HCEC 1CT (cell line): ENCODE measurements around the gene PCNX1.
"Not testable (repeated sequence)": the region's sequence is repeated elsewhere in the genome, so short reads cannot be mapped to it uniquely, and the experiment has no call there.

Experiments
- DNase-seq: peaks from one replicate; pipeline ENCODE4 v3.0.0-alpha.2; 2017

Gene PCNX1

DNA sequence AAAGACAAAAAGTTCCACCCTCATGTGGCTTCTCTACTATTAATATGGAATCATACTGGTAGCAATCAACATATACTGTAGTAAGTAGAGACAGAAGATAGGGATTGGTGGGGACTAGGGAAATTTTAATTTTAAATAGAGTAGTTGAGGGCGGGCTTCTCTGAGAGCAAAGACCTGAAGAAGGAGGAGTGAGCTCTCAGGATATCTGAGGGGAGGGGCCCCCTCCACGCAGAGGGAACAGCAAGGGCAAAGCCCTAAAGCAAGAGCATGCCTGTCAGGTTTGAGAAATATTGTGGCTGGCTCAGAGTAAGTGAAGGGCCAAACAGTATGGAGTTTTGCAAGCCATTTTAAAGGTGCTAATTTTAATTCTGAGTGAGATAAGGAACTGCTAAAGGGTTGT is 64.3 kb downstream of the PCNX1 start:
- no peak for DNase-seq

DNA sequence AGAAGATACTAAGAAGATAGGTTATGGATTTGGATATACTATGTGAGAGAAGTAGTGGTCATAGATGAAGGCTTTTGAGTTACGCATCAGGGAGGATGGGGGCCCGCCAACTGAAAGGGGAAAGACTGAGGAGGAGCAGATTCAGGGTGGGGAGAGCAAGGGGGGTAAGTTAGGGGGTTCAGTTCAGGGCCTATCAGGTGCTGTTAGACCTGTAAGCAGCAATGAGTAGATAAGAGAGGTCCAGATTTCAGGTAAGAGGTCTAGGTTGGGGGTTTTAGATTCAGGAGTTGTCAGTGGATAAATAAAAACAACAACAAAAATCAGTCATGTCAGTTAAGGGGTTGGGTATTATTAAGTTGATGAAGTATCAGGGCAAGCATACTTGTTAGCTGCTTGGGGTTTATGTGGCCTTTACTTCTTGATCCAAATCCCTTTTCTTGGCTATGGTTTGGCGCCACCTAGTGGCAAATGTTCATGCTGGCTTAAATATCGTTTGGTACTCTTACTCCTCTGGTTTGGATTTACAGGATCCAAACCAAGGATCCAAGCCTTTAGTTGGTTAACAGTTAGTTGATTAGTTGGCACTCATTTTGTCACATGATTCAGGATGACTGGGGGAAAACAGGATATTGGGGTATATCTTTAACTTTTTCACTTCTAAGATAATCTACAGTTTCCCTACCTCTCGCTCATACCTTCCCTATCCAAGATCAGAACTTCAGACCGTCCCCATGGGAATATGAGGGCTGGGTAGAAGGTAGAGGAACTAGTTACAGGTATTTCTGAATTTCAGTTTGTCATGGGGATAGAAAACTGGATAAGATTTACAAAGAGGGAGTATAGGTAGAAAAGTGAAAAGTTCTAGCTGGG is 65.1 kb downstream of the PCNX1 start:
- peak; percentile 69 for DNase-seq

DNA sequence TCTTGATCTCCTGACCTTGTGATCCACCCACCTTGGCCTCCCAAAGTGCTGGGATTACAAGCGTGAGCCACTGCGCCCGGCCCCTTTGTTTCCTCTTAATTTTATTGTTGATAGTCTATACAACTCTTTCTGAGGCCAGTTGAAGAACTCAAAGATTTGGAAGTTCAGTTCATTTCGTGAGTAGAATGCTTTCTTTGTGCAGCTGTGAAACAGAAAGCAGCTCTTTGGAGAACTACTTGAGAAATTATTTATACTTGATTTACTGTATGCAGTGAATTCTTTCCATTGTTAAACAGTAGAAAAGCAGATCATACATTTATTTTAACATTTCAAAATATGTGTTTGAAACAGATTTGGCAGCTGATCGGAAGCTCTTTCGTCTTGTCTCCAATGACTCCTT is 69.3 kb downstream of the PCNX1 start:
- no peak for DNase-seq

DNA sequence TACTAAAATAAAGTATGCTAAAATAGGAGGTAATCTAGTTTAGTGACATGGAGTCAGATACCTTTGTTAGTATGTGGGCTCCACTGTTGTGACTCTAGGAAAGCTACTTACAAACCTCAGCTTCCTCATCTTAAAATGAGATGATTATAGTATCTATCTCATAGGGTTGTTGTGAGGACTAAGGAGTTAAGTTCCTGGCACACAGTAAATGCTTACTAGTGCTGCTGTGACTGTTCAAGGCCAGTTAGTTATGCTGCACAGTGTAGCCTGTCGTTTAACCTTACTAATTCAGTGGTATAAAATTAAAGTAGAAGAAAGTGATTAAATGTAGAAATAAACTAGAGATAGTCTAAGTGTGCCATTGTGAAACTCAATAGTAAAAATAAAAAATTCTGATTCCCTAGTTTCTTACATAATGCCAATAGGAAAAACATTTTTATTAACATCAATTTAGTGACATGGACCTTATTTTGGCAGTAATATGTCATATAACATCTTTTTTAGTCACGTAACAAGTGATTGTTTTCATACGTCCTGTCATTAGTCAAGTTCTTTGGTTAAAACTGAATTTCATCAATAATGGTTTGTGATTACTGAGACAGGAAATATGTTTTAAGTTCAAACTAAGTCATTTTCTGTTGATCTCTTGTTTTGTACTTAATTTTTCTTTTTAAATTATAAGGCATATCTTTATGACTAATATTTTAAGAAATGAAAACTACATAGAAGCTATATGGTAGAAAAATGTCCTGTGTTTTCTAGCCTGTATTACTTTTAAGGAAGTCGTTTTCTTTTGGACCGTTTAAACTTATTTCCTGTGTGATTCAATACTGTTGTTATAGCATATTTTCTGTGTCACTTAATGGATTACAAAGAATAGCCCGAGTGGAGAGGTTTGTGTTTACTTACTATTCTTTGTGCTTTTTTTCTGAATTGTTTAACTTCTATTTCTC is 74.0 kb downstream of the PCNX1 start:
- peak; percentile 35 for DNase-seq

DNA sequence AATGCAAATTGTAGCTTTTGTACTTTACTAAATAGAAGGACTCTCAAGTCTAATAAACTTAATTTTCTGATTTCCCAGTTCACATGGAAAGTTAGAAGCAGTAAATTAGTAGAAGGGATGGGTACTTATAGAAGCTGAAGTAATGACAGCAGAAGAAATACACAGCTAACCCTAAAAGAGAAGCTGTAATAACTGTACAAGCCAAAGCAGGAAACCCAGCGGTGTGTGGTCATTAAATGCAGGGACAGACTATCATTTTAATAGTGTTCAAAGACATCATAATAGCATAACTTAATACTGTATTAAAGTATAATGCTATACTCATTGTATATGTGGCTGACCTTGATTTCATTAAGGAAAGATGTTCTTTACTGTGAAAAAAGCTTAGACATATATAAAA is 74.9 kb downstream of the PCNX1 start:
- no peak for DNase-seq

DNA sequence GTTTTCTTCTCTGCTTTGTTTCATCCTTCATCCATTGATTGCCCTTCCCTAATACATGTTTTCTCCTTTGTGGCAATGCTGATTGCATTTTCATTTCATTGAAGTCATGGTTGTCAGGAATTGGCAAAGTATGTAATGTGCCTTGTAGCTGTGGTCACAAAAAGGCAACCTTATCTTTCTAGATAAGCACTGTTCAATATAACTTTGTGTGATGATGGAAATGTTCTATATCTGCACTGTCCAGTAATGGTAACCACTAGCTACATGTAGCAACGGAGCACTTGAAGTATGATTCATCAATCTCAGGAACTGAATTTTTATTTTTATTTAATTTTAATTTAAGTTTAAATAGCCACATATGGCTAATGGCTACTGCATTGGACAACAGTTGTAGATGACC is 79.8 kb downstream of the PCNX1 start:
- DNase-seq, result no peak

DNA sequence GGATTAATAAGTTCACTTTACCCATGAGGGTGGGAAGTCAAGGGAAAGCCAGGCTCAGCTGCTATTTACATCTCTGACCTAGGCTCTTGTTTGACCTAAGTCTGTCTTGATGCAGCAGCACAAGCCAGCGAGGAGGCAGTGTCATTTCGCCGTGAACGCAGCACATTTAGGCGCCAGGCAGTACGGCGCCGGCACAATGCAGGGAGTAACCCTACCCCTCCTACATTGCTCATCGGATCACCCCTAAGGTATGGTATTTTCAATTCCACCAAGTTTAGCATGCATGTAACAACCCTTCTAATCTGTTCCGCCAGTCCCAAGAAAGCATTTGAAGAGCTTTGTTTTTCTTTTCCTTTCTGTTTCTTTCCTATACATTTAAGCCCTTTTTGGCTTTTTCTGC is 81.2 kb downstream of the PCNX1 start:
- DNase-seq, result no peak

DNA sequence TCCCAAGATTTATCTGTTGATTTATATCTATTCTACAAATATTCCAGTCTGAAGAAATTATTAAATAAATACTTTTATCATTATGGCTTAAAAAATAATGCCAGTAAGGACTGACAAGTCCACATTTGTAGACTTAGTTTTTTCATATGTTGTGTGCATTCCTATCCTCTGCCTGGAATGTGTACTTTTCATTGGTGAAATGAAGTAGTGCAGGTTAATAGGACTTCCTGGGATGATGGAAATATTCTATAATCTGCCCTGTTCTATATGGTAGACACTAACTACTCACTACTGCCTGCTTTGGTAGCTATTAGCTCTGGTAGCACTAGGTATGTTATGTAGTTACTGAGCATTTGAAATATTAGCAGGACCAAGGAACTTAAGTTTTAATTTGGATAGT is 86.7 kb downstream of the PCNX1 start:
- no peak for DNase-seq

DNA sequence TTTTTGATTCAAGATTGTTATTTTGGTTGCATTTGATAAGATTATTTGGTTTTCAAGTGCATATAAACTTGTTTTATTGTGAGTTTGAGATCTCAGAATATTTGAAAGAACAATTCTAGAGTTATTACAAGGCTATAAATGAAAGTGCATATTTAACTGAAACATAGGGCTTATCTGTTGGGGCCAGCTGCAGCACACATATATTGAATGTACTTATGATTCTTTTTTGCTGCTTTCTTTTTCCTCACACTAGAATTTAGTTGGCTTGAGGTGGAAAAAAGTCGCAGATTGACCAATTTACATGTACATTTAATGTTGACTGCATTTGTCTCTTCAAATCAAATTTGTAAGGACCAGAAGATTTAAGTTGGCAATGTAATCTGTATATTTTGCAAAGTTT is 88.0 kb downstream of the PCNX1 start:
- no peak for DNase-seq

DNA sequence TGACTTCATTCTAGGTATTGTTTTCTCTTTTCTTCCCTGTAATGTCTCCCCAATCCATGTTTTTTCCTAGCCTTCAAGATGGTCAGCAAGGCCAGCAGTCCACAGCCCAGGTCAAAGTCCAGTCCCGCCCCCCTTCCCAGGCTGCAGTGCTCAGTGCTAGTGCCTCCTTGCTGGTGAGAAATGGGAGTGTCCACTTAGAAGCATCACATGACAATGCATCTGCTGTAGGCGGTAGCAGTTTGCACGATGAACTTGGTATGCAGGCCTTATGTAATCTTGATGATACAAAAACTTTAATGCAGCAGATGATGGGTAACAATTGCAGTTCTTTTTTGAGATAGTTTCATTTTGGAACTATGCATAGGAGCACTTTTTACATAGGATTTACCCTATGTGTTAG is 88.4 kb downstream of the PCNX1 start:
- DNase-seq, result no peak

DNA sequence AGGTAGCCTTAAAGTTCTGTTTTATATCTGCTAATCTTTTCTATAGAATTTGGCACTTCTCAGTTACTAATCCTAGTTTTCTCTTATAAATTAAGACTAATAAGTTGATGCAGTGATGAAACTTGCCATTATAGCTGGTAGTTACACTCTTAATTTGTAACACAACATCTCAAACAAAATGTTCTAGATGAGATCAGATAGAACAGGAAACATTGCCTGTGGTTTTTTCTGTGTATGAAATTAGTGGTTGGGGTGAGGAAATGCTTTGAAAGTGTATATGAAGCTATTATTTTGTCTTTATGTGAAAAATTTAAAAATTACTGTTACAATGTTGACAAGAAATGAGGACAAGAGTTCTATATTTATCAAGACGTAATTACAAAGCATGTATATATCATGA is 91.9 kb downstream of the PCNX1 start:
- no peak for DNase-seq

DNA sequence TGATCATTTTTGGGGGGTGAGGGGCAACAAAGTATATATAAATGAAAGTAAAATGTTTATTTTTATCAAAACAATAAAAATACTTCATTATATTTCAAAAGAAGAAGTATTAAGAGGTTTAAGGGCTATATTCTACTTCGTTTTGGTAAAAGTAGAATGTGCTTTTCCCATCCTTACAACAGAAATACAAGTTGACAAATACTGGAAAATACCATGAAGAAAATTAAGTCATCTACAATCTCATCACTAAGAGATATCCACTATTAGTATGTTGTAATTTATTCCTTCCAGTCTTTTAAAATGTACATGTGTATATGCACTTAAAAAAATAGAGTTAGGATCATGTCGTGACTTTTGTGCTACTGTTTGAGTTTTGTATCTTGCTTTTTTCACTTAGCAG is 92.8 kb downstream of the PCNX1 start:
- DNase-seq, result no peak

DNA sequence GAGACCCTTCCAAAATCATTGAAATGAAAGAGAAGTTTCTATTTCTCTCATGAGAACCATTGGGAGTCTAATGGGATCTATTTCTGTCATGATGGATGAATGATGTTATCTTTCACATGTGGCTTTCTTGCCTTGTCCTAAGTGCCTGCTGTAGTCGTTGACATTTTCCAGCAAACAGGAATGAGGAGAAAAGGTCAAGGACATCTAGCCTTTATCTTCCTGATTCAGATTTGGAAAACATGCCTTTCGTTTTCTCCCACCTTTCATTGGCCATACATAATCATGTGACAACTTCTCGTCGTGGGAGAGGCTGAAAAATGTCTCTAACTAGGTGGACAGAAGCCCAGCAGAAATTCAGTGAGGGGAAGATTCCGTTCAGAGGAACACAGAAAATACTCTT is 94.5 kb downstream of the PCNX1 start:
- DNase-seq, result no peak

DNA sequence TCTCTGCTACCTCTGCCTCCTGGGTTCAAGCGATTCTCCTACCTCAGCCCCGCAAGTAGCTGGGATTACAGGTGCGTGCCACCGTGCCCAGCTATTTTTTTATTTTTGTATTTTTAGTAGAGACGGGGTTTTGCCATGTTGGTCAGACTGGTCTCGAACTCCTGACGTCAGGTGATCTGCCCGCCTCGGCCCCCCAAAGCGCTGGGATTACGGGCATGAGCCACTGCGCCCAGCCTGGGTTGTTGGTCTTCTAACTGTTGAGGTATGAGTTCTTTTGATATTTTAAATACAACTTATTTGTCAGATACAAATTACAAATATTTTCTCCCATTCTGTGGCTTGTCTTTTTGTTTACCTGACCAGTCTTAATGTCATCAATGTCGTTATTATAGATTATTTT is 95.9 kb downstream of the PCNX1 start:
- DNase-seq, result no peak

DNA sequence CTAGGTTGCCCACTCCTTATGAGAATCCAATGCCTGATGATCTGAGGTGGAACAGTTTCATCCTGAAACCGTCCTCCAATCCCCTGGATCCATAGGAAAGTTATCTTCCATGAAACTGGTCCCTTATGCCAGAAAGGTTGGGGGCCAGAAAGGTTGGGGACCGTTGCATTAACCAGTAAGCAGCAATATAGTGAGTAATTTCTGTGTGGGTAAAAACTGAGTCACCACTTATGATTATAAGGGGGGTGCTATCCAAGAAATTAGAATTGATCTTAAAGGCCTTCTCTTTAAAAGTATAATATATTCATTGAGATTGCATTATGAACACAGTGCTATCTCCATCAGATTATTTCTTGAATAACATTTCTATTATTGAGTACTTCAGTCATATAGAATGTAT is 97.2 kb downstream of the PCNX1 start:
- DNase-seq, result peak; percentile 36

DNA sequence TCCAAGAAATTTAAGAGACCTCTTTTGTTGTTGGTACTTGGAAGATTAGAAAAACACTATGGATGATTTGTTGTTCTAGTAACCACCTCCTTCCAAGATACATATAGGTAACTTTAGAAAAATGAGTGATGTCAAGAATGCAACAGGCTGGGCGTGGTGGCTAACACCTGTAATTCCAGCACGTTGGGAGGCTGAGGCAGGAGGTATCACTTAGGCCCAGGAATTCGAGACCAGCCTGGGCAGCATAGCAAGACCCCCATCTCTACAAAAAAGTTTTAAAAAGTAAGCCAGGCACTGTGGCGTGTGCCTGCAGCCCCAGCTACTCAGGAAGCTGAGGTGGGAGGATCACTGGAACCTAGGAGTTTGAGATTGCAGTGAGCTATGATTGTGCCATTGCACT is 97.8 kb downstream of the PCNX1 start:
- no peak for DNase-seq

DNA sequence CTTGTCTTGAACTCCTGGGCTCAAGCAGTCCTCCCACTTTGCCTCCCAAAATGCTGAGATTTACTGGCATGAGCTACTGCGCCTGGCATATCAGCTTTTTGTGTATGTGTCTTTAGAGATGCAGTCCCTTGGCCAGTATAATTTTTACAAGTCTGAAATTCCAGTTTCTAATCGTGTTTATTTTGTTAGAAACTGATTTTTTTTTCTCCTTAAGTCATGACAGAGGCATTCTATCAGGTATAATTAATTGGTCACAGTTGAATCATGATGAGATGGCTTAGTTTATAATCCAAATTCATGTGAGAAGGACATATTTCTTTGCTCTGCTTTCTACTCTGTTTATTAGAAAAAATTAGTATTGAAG is 98.9 kb downstream of the PCNX1 start:
- DNase-seq, result peak; percentile 31

DNA sequence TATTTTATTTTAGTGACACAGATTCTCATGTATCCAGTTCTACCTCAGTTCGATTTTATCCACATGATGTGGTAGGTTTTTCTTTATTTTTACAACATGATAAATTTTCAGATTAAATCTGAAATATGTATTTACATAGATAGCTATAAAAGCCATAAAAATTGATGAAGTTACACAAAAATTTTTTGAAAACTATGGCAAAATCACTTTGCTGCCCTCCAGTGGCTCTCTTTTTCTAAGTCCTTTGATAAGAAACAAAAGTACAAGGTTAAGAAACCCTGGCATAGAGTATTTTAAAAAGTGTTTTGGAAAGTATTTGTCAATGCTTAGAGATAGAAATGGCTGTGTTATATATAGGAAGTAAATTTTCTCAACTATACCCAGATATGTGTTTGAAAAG is 104.2 kb downstream of the PCNX1 start:
- DNase-seq, result no peak

DNA sequence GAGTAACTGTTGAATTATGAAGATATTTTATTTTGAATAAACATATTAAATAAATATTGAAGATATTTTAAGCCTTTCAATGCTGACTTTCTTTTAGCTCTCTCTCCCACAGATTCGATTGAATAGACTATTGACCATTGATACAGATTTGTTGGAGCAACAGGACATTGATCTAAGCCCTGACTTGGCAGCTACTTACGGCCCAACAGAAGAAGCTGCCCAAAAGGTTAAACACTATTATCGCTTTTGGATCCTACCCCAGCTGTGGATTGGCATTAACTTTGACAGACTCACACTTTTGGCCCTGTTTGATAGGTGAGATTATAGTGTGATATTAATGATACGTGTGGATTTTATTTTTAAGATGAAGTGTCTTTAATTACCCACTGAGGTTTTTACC is 105.6 kb downstream of the PCNX1 start:
- no peak for DNase-seq

DNA sequence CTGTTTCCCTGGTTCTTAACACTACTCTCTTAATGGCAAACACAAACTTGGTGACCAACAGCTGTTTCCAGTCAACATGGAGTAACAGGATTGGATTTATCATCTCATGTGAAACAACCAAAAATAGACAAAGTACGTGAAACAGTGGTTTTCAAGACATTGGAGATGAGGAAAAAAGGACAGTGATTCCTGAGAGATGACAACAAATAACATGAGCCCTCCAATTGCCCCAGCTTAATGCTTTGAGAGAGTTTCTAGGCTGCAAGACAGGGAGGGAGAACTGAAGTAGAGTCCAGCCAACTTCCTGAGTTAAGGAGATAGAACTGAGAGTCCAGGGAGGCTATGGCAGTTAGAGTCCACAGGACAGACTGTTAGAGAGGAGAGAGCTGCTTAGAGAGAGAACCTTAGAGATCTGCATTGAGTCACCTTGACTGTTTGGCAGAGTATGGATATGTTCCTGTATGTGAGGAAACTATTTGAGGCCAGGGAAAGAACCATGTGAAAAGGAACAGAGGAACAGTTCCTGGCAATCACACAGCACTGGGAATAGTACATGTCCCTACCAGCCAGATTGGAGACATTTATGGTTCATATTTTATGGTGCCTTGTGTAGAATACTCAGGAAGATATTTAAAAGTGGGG is 106.4 kb downstream of the PCNX1 start:
- peak; percentile 20 for DNase-seq

DNA sequence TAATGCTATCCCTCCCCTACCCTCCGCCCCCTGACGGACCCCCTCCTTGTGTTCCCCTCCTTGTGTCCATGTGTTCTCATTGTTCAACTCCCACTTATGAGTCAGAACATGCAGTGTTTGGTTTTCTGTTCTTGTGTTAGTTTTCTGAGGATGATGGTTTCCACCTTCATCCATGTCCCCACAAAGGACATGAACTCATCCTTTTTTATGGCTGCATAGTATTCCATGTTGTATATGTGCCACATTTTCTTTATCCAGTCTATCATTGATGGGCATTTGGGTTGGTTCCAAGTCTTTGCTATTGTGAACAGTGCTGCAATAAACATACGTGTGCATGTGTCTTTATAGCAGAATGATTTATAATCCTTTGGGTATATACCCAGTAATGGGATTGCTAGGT is 112.7 kb downstream of the PCNX1 start:
- DNase-seq, result not testable (repeated sequence)

DNA sequence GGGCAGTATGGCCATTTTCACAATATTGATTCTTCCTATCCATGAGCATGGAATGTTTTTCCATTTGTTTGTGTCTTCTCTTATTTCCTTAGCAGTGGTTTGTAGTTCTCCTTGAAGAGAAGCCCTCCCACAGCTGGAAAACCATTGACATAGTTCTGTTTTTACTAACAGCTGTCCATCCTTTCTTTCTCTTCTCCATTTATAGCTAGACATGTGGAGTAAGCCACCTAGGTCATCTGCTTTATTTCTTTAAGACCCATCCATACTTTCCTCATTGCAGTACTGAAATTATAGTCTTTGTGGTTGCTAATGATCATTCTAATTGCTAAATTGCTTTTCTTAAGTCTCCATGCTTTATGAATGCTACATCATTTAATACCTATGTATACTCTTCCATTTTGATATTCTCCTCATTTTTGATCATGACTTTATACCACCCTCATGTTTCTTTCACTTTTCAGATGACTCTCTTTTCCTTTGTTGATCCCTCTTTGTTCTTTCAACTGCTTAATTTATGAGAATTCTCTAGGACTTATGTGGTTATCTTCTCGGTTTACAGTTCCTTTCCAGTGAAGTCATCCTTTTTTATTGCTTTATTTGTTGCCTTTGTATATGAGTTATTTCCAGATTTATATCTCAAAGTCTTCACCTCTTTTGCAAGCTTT is 114.2 kb downstream of the PCNX1 start:
- DNase-seq, result peak; percentile 93
